HepG2 (cell line): Measurements from ENCODE around the gene GPBAR1. TPM values are rescaled to one million over a fixed set of nuclear protein-coding genes. Genes with fewer than 3 reads are reported as not detected.

Experiments used
- ATF7-NPFF ChIP-seq: sonication (generic); formaldehyde crosslinking; IDR thresholded peaks from 2 replicates; pipeline ENCODE4 v1.8.1; 2023; ENCODE audit warnings: mild to moderate bottlenecking, low read depth, missing genetic modification reagents, moderate library complexity
- CBX1 ChIP-seq: IDR thresholded peaks from one replicate; pipeline ENCODE4 v1.6.1; 2016; ENCODE audit warnings: antibody characterized with exemption, low read depth
- DBP ChIP-seq: sonication (generic); formaldehyde crosslinking; IDR thresholded peaks from 2 replicates; pipeline ENCODE4 v1.4.0; 2020; ENCODE audit warnings: missing genetic modification reagents; ENCODE audit errors: not compliant biosample characterization
- FLYWCH1 ChIP-seq: sonication (generic); formaldehyde crosslinking; IDR thresholded peaks from 2 replicates; pipeline ENCODE4 v1.8.1; 2023; ENCODE audit warnings: mild to moderate bottlenecking, missing genetic modification reagents
- FOXK2 ChIP-seq: fragments of 450-650 bp; IDR thresholded peaks from 2 replicates; pipeline ENCODE4 v1.6.1; 2016
- KDM5A ChIP-seq: fragments of 200-600 bp; sonication (generic); IDR thresholded peaks from 2 replicates; pipeline ENCODE4 v1.7.0; 2018; ENCODE audit warnings: antibody characterized with exemption, mild to moderate bottlenecking, low read length, borderline replicate concordance
- MXI1 ChIP-seq: IDR thresholded peaks from 3 replicates; pipeline ENCODE4 v1.6.1; 2012; ENCODE audit warnings: low read depth, low read length, inconsistent platforms, borderline replicate concordance
- RAD21 ChIP-seq: fragments of 450-650 bp; formaldehyde crosslinking; IDR thresholded peaks from 2 replicates; pipeline ENCODE4 v1.5.0; 2020; ENCODE audit warnings: mild to moderate bottlenecking
- SMC3 ChIP-seq: IDR thresholded peaks from 2 replicates; pipeline ENCODE4 v1.6.1; 2011; ENCODE audit warnings: low read length, improper control_type of control experiment
- SSRP1 ChIP-seq: IDR thresholded peaks from 2 replicates; pipeline ENCODE4 v1.6.1; 2016; ENCODE audit warnings: control low read depth
- STAG1 ChIP-seq: sonication (generic); formaldehyde crosslinking; IDR thresholded peaks from 2 replicates; pipeline ENCODE4 v1.4.0; 2020; ENCODE audit warnings: missing genetic modification reagents
- ZBTB33 ChIP-seq: sonication (generic); formaldehyde crosslinking; IDR thresholded peaks from 2 replicates; pipeline ENCODE4 v1.4.0; 2020; ENCODE audit warnings: missing genetic modification reagents
- ZBTB49 ChIP-seq: sonication (generic); formaldehyde crosslinking; IDR thresholded peaks from 2 replicates; pipeline ENCODE4 v1.4.0; 2020; ENCODE audit warnings: missing genetic modification reagents, borderline replicate concordance
- ZNF543 ChIP-seq: sonication (generic); formaldehyde crosslinking; IDR thresholded peaks from 2 replicates; pipeline ENCODE4 v1.4.0; 2020; ENCODE audit warnings: mild to moderate bottlenecking, missing genetic modification reagents
- ZNF616 ChIP-seq: sonication (generic); formaldehyde crosslinking; IDR thresholded peaks from 2 replicates; pipeline ENCODE4 v1.5.0; 2020; ENCODE audit warnings: low read depth, mild to moderate bottlenecking, missing genetic modification reagents
- ZNF691 ChIP-seq: sonication (generic); formaldehyde crosslinking; IDR thresholded peaks from 2 replicates; pipeline ENCODE4 v1.4.0; 2020; ENCODE audit warnings: missing genetic modification reagents, low read depth, mild to moderate bottlenecking, borderline replicate concordance
- ZNF740 ChIP-seq: sonication (generic); formaldehyde crosslinking; IDR thresholded peaks from 2 replicates; pipeline ENCODE4 v1.4.0; 2020; ENCODE audit warnings: missing genetic modification reagents
- polyA plus RNA-seq, 8 experiments: library from polyadenylated mRNA; depleted of rRNA in 3 of 8; stranded (reverse) in 7 of 8; unstranded in 1 of 8; fragments of >200 nt; fragmentation: Illumina TruSeq in 4 of 8; extraction: Trizol in 4 of 8; gene quantifications; 2 replicates each; pipeline versions ENCODE4 v1.2.1 to v1.2.3, GENCODE V29; 2011 to 2016; ENCODE audit warnings: low read depth in 4 of 8, missing spikeins in 1 of 8, mixed read lengths in 1 of 8; ENCODE audit not compliant: insufficient read depth in 1 of 8
- total RNA-seq, 5 experiments: library from RNA; depleted of rRNA; stranded (reverse); fragments of >200 nt; fragmentation: Illumina TruSeq; extraction: Trizol; gene quantifications; 2 replicates each; pipeline ENCODE4 v1.2.3, GENCODE V29; 2016; ENCODE audit warnings: low read depth in 1 of 5

Gene GPBAR1
- total and polyA plus RNA-seq, 2 of the 13 experiments (the other 11 are each of a cell fraction or from before 2014, with no cell fraction given), result 0.05 to 0.09 TPM

- 0 out of 2 replicates have a peak, but pooled peaks have one; percentile 26 for TF ChIP-seq ZBTB33 (CRISPR knock-in tag)
- peak; percentile 34 for TF ChIP-seq STAG1
- TF ChIP-seq MXI1, result no peak
- 0 out of 2 replicates have a peak, but pooled peaks have one; percentile 13 for TF ChIP-seq RAD21
- TF ChIP-seq DBP (CRISPR knock-in tag), result no peak
- TF ChIP-seq ZNF543 (CRISPR knock-in tag), result no peak
- no peak for TF ChIP-seq ZNF691
- no peak for TF ChIP-seq FLYWCH1
- TF ChIP-seq SMC3, result peak; percentile 29; the same call in 1 of the 2 replicates
- TF ChIP-seq SSRP1 (CRISPR knock-in tag), result 0 out of 2 replicates have a peak, but pooled peaks have one; percentile 31
- TF ChIP-seq ZNF616 (CRISPR knock-in tag), result no peak
- no peak for TF ChIP-seq FOXK2
- TF ChIP-seq ZBTB49, result no peak
- no peak for TF ChIP-seq CBX1
- TF ChIP-seq KDM5A, result no peak
- peak; percentile 69; the same call in 1 of the 2 replicates for TF ChIP-seq ZNF740 (CRISPR knock-in tag)
- TF ChIP-seq ATF7-NPFF (CRISPR knock-in tag), result 0 out of 2 replicates have a peak, but pooled peaks have one; percentile 25
Observed at GRCh38 chr2:218257390-218257981, 3.3 kb upstream of the GPBAR1 start (continued).
